ENCODE results near the gene ASB18. TPM values are rescaled to one million over a fixed set of nuclear protein-coding genes. Genes with fewer than 3 reads are reported as not detected.

ASB18 gene
- total RNA-seq, 1 experiment from 2014 or later, result not detected

GRCh38 chr2:236306825-236307540, 42.8 kb upstream of the ASB18 start:
- ChIA-PET POLR2A (no interaction called here), RAD21 (ENCODE audit: low non-redundant PET in 1 of 2, low total read pairs in 2 of 2, uncharacterized antibody in 2 of 2, unreplicated experiment in 2 of 2) (no interaction called here)

More at GRCh38 chr2:236306825-236307540, 42.8 kb upstream of the ASB18 start:
- ATAC-seq (no peak), DNase-seq (ENCODE audit: low read depth, low spot score) (no peak)
- intact Hi-C loops (cut with micrococcal nuclease), result no loop called here
- H3K4me1 ChIP-seq (ENCODE audit: control insufficient read depth in 1 of 2, insufficient read depth in 2 of 2, low read length in 2 of 2), result no peaks in the 10 kb centered on the region
- no peaks in the 10 kb centered on the region for H4K20me1 ChIP-seq (ENCODE audit: insufficient read depth)
- H3K36me3 ChIP-seq (ENCODE audit: control insufficient read depth in 1 of 2, insufficient read depth in 2 of 2, low read length in 2 of 2), result no peaks in the 10 kb centered on the region
- CTCF ChIA-PET, result no interaction called here
- BruUV-seq (replicated peaks), result no TSS peak
- no peaks in the 10 kb centered on the region for H3K9me2 ChIP-seq (ENCODE audit: insufficient read depth)
- H3K79me2 ChIP-seq (ENCODE audit: insufficient read depth, low read length), result no peaks in the 10 kb centered on the region
- H3K9me3 ChIP-seq (ENCODE audit: control insufficient read depth in 1 of 2, insufficient read depth in 1 of 2, low read depth in 1 of 2, low read length in 2 of 2), result no peaks in the 10 kb centered on the region
- TF ChIP-seq FOSL1 (IDR thresholded peaks at IDR 0.05; ENCODE audit: low read depth) (no peak), RAD21 (IDR thresholded peaks at IDR 0.05; ENCODE audit: low read depth) (no peak), YY1 (IDR thresholded peaks at IDR 0.05; ENCODE audit: extremely low read depth, insufficient replicate concordance, low read depth, low read length) (no peak), REST (IDR thresholded peaks at IDR 0.05; ENCODE audit: low read depth) (no peak), MAX (IDR thresholded peaks at IDR 0.05) (no peak), ELF1 (IDR thresholded peaks at IDR 0.05; ENCODE audit: borderline replicate concordance, low read depth) (no peak), ZBTB33 (IDR thresholded peaks at IDR 0.05; ENCODE audit: extremely low read depth, insufficient replicate concordance, low read length) (no peak), EGR1 (IDR thresholded peaks at IDR 0.05; ENCODE audit: low read depth) (no peak), ZNF274 (IDR thresholded peaks at IDR 0.05; ENCODE audit: low read depth, low read length) (no peak), POLR2A (IDR thresholded peaks at IDR 0.05; ENCODE audit: borderline replicate concordance, extremely low read depth, insufficient read depth, insufficient read length) (no peak), CBX3 (IDR thresholded peaks at IDR 0.05; ENCODE audit: low read depth) (no peak), CEBPB (IDR thresholded peaks at IDR 0.05; ENCODE audit: low read depth) (no peak)
- no peak overlapping the region for H3K4me2 ChIP-seq (ENCODE audit: low read length)
- H3K27me3 ChIP-seq (ENCODE audit: insufficient read depth, low read length), result no peaks in the 10 kb centered on the region
- H3K9ac ChIP-seq (ENCODE audit: low read length), result no peak overlapping the region
- no peak overlapping the region for H3K27ac ChIP-seq (ENCODE audit: low read depth, low read length)
- no peak overlapping the region for H3K4me3 ChIP-seq (replicated peaks in 1 of 2; ENCODE audit: low read depth in 1 of 2, low read length in 2 of 2)
- H2AFZ ChIP-seq (ENCODE audit: low read depth, low read length, poor library complexity, severe bottlenecking), result no peak overlapping the region
